Vagina (tissue), 2 donors: Measurements from ENCODE around the gene SPTY2D1. TPM values are rescaled to one million over a fixed set of nuclear protein-coding genes. Genes with fewer than 3 reads are reported as not detected.

Source experiments
- DNase-seq, 2 donors: peaks; one replicate each; pipeline ENCODE4 v3.0.0-alpha.2; 2017; ENCODE audit errors: extremely low spot score in 2 of 2
- H3K27ac ChIP-seq: fragments of 200-600 bp; sonication (generic); one replicate; pipeline ENCODE4 v1.5.1; 2019
- H3K27me3 ChIP-seq: fragments of 200-600 bp; sonication (generic); one replicate; pipeline ENCODE4 v1.5.1; 2019
- H3K36me3 ChIP-seq, 2 donors: fragments of 200-600 bp; sonication (generic); one replicate each; pipeline ENCODE4 v1.5.1; 2017 to 2019
- H3K4me1 ChIP-seq: fragments of 200-600 bp; sonication (generic); one replicate; pipeline ENCODE4 v1.5.1; 2019
- H3K4me3 ChIP-seq, 2 donors: fragments of 200-600 bp; sonication (generic); 1 replicate in 1 of 2; 2 replicates in 1 of 2; pipeline ENCODE4 v1.5.1; 2016 to 2019
- H3K9me3 ChIP-seq: fragments of 200-600 bp; sonication (generic); one replicate; pipeline ENCODE4 v1.5.1; 2019
- POLR2A ChIP-seq, 2 donors: fragments of 450-650 bp; IDR thresholded peaks; one replicate each; pipeline ENCODE4 v1.6.1; 2017; ENCODE audit warnings: antibody characterized with exemption in 2 of 2, mild to moderate bottlenecking in 2 of 2, moderate library complexity in 2 of 2
- POLR2AphosphoS5 ChIP-seq, 2 donors: sonication (generic); formaldehyde crosslinking; IDR thresholded peaks; one replicate each; pipeline ENCODE4 v1.9.0; 2017; ENCODE audit warnings: antibody characterized with exemption in 2 of 2, mild to moderate bottlenecking in 2 of 2, low read depth in 1 of 2; ENCODE audit not compliant: insufficient read depth in 1 of 2
- intact Hi-C: fragments of 100-400 bp; cut with DNase I; formaldehyde crosslinking; loops from one replicate; pipeline ENCODE4 v1.15.1; 2023
- total RNA-seq: library from RNA; depleted of rRNA; stranded (reverse); fragments of >200 nt; gene quantifications from one replicate; pipeline ENCODE4 v1.2.3, GENCODE V29; 2016
- TF ChIP-seq, protein P1 (sequence below), 3 experiments: fragments of 450-650 bp in 2 of 3; fragments of 200-600 bp in 1 of 3; sonication (generic) in 1 of 3; IDR thresholded peaks; one replicate each; pipeline ENCODE4 v1.5.1; 2017 to 2019; ENCODE audit warnings: antibody characterized with exemption in 3 of 3, mild to moderate bottlenecking in 2 of 3, moderate library complexity in 2 of 3

SPTY2D1 gene
- total RNA-seq, 1 donor from 2014 or later = 23.8 TPM

DNA sequence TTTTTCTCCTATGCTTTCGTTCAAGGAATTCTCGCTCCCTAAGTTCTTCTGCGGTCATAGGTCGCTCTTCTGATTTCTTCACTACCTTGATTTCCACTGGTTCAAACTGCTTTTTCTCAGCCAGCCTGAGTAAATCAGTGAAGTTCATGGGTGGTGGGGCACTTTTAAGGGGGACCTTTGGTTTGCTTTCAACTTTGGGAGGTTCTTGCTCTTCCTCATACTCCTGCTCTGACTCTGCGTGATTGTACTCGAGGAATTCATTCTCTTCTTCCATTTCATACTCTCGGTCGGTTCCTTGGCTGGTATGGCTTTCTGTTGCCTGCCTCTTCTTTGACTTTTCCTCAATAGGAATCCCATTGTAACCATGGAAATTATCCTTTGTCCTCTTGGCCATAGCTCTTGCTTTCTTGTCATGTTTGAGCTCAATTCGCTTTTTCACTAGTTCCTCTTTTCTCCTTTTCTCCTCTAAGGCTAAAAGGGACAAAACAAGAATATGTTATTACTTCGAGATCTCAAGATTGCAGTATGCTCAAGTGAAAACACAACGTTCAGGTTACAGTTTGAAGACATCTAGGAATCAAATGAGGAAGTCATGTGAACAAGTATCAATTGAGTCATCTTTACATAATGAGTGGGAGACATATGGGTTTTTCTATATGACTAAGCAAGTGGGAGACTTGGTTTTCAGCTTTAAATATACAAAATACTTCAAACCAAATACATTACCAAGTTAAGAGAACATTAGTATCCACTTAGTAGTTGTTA lies 18.3 kb downstream of the SPTY2D1 start:
- peaks cover 14% of the 10 kb centered on the region for H3K4me1 ChIP-seq

GRCh38 chr11:18614667-18615066 lies 19.5 kb downstream of the SPTY2D1 start:
- TF ChIP-seq, protein P1, sequence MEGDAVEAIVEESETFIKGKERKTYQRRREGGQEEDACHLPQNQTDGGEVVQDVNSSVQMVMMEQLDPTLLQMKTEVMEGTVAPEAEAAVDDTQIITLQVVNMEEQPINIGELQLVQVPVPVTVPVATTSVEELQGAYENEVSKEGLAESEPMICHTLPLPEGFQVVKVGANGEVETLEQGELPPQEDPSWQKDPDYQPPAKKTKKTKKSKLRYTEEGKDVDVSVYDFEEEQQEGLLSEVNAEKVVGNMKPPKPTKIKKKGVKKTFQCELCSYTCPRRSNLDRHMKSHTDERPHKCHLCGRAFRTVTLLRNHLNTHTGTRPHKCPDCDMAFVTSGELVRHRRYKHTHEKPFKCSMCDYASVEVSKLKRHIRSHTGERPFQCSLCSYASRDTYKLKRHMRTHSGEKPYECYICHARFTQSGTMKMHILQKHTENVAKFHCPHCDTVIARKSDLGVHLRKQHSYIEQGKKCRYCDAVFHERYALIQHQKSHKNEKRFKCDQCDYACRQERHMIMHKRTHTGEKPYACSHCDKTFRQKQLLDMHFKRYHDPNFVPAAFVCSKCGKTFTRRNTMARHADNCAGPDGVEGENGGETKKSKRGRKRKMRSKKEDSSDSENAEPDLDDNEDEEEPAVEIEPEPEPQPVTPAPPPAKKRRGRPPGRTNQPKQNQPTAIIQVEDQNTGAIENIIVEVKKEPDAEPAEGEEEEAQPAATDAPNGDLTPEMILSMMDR (IDR thresholded peaks at IDR 0.05) = no peak
- TF ChIP-seq POLR2AphosphoS5 (IDR thresholded peaks at IDR 0.05; ENCODE audit: insufficient read depth in 1 of 2, low read depth in 1 of 2) (no peak), POLR2A (IDR thresholded peaks at IDR 0.05) (no peak)
- peaks cover 3 to 52% of the 10 kb centered on the region in 2 donors for H3K36me3 ChIP-seq
- no peak for DNase-seq
- no peak overlapping the region for H3K27ac ChIP-seq
- no peaks in the 10 kb centered on the region for H3K27me3 ChIP-seq
- H3K4me3 ChIP-seq = no peak overlapping the region
- no peaks in the 10 kb centered on the region for H3K9me3 ChIP-seq
- peaks cover 14% of the 10 kb centered on the region for H3K4me1 ChIP-seq
- intact Hi-C loops = no loop called here

More for the DNA sequence above, 18.3 kb downstream of the SPTY2D1 start:
- Histone ChIP-seq H3K36me3 (peaks cover 3 to 47% of the 10 kb centered on the region in 2 donors), H3K4me3 (no peak overlapping the region), H3K9me3 (no peaks in the 10 kb centered on the region), H3K27me3 (no peaks in the 10 kb centered on the region), H3K27ac (no peak overlapping the region)
- intact Hi-C loops = no loop called here
- no peak for TF ChIP-seq POLR2A (IDR thresholded peaks at IDR 0.05)
- TF ChIP-seq POLR2AphosphoS5 (IDR thresholded peaks at IDR 0.05; ENCODE audit: insufficient read depth in 1 of 2, low read depth in 1 of 2) = no peak
- TF ChIP-seq, protein P1 (IDR thresholded peaks at IDR 0.05) = no peak
- DNase-seq = no peak

- DNase-seq = no peak
- no peak overlapping the region for H3K27ac ChIP-seq
- intact Hi-C loops = no loop called here
- no peaks in the 10 kb centered on the region for H3K9me3 ChIP-seq
- H3K36me3 ChIP-seq = peaks cover 3 to 70% of the 10 kb centered on the region in 2 donors
- H3K27me3 ChIP-seq = no peaks in the 10 kb centered on the region
- no peaks in the 10 kb centered on the region for H3K4me1 ChIP-seq
- no peak overlapping the region for H3K4me3 ChIP-seq
- no peak for TF ChIP-seq POLR2A (IDR thresholded peaks at IDR 0.05)
- TF ChIP-seq, protein P1 (IDR thresholded peaks at IDR 0.05) = no peak
- no peak for TF ChIP-seq POLR2AphosphoS5 (IDR thresholded peaks at IDR 0.05; ENCODE audit: insufficient read depth in 1 of 2, low read depth in 1 of 2)
Measured at GRCh38 chr11:18612394-18612793, 21.7 kb downstream of the SPTY2D1 start.

- Histone ChIP-seq H3K4me3 (no peak overlapping the region), H3K27ac (no peak overlapping the region), H3K9me3 (no peaks in the 10 kb centered on the region), H3K27me3 (no peaks in the 10 kb centered on the region), H3K4me1 (no peaks in the 10 kb centered on the region), H3K36me3 (peaks cover 3 to 76% of the 10 kb centered on the region in 2 donors)
- TF ChIP-seq POLR2A (IDR thresholded peaks at IDR 0.05) (no peak), POLR2AphosphoS5 (IDR thresholded peaks at IDR 0.05; ENCODE audit: insufficient read depth in 1 of 2, low read depth in 1 of 2) (no peak)
- TF ChIP-seq, protein P1 (IDR thresholded peaks at IDR 0.05) = no peak
- intact Hi-C loops = no loop called here
- DNase-seq = no peak
Measured at GRCh38 chr11:18611196-18611595, 22.9 kb downstream of the SPTY2D1 start.

DNA sequence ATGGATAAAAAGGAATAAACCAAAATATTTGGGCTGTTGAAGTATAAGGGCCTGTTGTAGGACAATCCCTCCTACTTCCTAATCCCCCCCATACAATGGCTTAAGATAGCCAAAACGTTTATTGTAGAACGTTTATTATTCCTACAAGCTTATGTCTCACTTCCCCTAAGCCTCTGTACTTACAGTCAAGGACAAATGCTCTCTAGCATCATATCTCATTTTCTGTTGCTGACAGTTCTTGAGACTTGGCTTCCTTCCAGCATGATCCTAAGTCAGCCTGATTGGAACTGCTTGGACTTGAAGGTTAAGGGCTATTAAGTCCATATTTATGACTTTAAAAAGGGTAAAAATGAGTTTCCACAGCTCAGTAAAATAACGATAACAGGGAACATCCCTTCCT lies 25.8 kb downstream of the SPTY2D1 start:
- Histone ChIP-seq H3K9me3 (no peaks in the 10 kb centered on the region), H3K27me3 (no peaks in the 10 kb centered on the region), H3K36me3 (peaks cover 3 to 52% of the 10 kb centered on the region in 2 donors), H3K4me3 (no peak overlapping the region), H3K27ac (no peak overlapping the region), H3K4me1 (no peaks in the 10 kb centered on the region)
- TF ChIP-seq POLR2AphosphoS5 (IDR thresholded peaks at IDR 0.05; ENCODE audit: insufficient read depth in 1 of 2, low read depth in 1 of 2) (no peak), POLR2A (IDR thresholded peaks at IDR 0.05) (no peak)
- TF ChIP-seq, protein P1 (IDR thresholded peaks at IDR 0.05) = no peak
- no peak for DNase-seq
- intact Hi-C loops = no loop called here
